ENCODE measurements around the gene CTBP1. TPM values are rescaled to one million over a fixed set of nuclear protein-coding genes. Genes with fewer than 3 reads are reported as not detected.

Gene CTBP1
- total and polyA plus RNA-seq, 4 donors, result 121 to 204 (median 138) TPM

GRCh38 chr4:1168191-1169101 is 80.5 kb downstream of the CTBP1 start:
- no peak overlapping the region for H3K4me3 ChIP-seq
- H3K27ac ChIP-seq (ENCODE audit: low read depth in 1 of 2, low read length in 1 of 2), result no peak overlapping the region
- DNase-seq (no peak), ATAC-seq (ENCODE audit: insufficient read depth, low FRiP score) (no peak)
- H3K9ac ChIP-seq (ENCODE audit: insufficient read depth in 1 of 2, low read length in 2 of 2), result no peak overlapping the region
- H3K4me1 ChIP-seq (ENCODE audit: control insufficient read depth in 5 of 5, insufficient read depth in 5 of 5, low read length in 5 of 5), result peaks cover 0 to 24% (median 6%) of the 10 kb centered on the region in 5 donors
- peaks cover 0 to 30% (median 6%) of the 10 kb centered on the region in 3 donors for H3K27me3 ChIP-seq (ENCODE audit: control insufficient read depth in 3 of 3, insufficient read depth in 3 of 3, low read length in 2 of 3)
- no peaks in the 10 kb centered on the region for H3K9me3 ChIP-seq (ENCODE audit: control insufficient read depth in 4 of 4, insufficient read depth in 3 of 4, low read length in 3 of 4)
- WGBS, 2 donors, result 85 to 88% methylated on average over 20 to 21 of the region's 21 CpGs
- TF ChIP-seq CTCF (IDR thresholded peaks at IDR 0.05; ENCODE audit: control extremely low read depth, extremely low read depth), result no peak
- no peaks in the 10 kb centered on the region for H3K36me3 ChIP-seq (ENCODE audit: control insufficient read depth in 4 of 4, insufficient read depth in 4 of 4, low read length in 4 of 4)

GRCh38 chr4:1167244-1167949 is 81.5 kb downstream of the CTBP1 start:
- peaks cover 0 to 18% (median 0%) of the 10 kb centered on the region in 5 donors for H3K4me1 ChIP-seq (ENCODE audit: control insufficient read depth in 5 of 5, insufficient read depth in 5 of 5, low read length in 5 of 5)
- no peaks in the 10 kb centered on the region for H3K36me3 ChIP-seq (ENCODE audit: control insufficient read depth in 4 of 4, insufficient read depth in 4 of 4, low read length in 4 of 4)
- 3 to 4% methylated on average over 51 of the region's 51 CpGs for WGBS, 2 donors
- peak overlapping the region in 1 of 2 donors; percentile 23 for H3K27ac ChIP-seq (ENCODE audit: low read depth in 1 of 2, low read length in 1 of 2)
- H3K9ac ChIP-seq (ENCODE audit: insufficient read depth in 1 of 2, low read length in 2 of 2), result no peak overlapping the region
- TF ChIP-seq CTCF (IDR thresholded peaks at IDR 0.05; ENCODE audit: control extremely low read depth, extremely low read depth), result peak; percentile 86
- H3K9me3 ChIP-seq (ENCODE audit: control insufficient read depth in 4 of 4, insufficient read depth in 3 of 4, low read length in 3 of 4), result no peaks in the 10 kb centered on the region
- peak overlapping the region; percentile 20 for H3K4me3 ChIP-seq
- peaks cover 0 to 29% (median 6%) of the 10 kb centered on the region in 3 donors for H3K27me3 ChIP-seq (ENCODE audit: control insufficient read depth in 3 of 3, insufficient read depth in 3 of 3, low read length in 2 of 3)
- DNase-seq, result peak; percentile 84 to 89 (median 86)
- ATAC-seq (ENCODE audit: insufficient read depth, low FRiP score), result peak; percentile 88

- WGBS, 2 donors, result 59 to 66% methylated on average over 24 of the region's 24 CpGs
- no peaks in the 10 kb centered on the region for H3K36me3 ChIP-seq (ENCODE audit: control insufficient read depth in 4 of 4, insufficient read depth in 4 of 4, low read length in 4 of 4)
- no peak overlapping the region for H3K4me3 ChIP-seq
- H3K4me1 ChIP-seq (ENCODE audit: control insufficient read depth in 5 of 5, insufficient read depth in 5 of 5, low read length in 5 of 5), result peaks cover 0 to 15% (median 0%) of the 10 kb centered on the region in 5 donors
- no peak overlapping the region for H3K27ac ChIP-seq (ENCODE audit: low read depth in 1 of 2, low read length in 1 of 2)
- DNase-seq (no peak), ATAC-seq (ENCODE audit: insufficient read depth, low FRiP score) (no peak)
- no peak for TF ChIP-seq CTCF (IDR thresholded peaks at IDR 0.05; ENCODE audit: control extremely low read depth, extremely low read depth)
- no peaks in the 10 kb centered on the region for H3K9me3 ChIP-seq (ENCODE audit: control insufficient read depth in 4 of 4, insufficient read depth in 3 of 4, low read length in 3 of 4)
- no peak overlapping the region for H3K9ac ChIP-seq (ENCODE audit: insufficient read depth in 1 of 2, low read length in 2 of 2)
- peaks cover 0 to 22% (median 6%) of the 10 kb centered on the region in 3 donors for H3K27me3 ChIP-seq (ENCODE audit: control insufficient read depth in 3 of 3, insufficient read depth in 3 of 3, low read length in 2 of 3)
These were observed 82.3 kb downstream of the CTBP1 start for GRCh38 chr4:1166509-1167243.
